Smooth muscle cell (in vitro differentiated cells): ENCODE data around the gene VNN1. TPM values are rescaled to one million over a fixed set of nuclear protein-coding genes. Genes with fewer than 3 reads are reported as not detected.

Experiments
- DNase-seq: peaks from one replicate; lab custom pipeline; 2025; ENCODE audit not compliant: unreplicated experiment; lab: John Stamatoyannopoulos, UW
- H2AFZ ChIP-seq: fragments of 200-600 bp; sonication (generic); 2 replicates; pipeline ENCODE4 v1.6.0; 2016; ENCODE audit warnings: antibody characterized with exemption, low read depth, mild to moderate bottlenecking
- H3F3A ChIP-seq: fragments of 200-600 bp; sonication (generic); 2 replicates; pipeline ENCODE4 v1.6.0; 2017; ENCODE audit warnings: antibody characterized with exemption, low read depth
- H3K27ac ChIP-seq: fragments of 200-600 bp; sonication (generic); 2 replicates; pipeline ENCODE4 v1.5.1; 2016; ENCODE audit warnings: low read depth, mild to moderate bottlenecking
- H3K27me3 ChIP-seq: fragments of 200-600 bp; sonication (generic); 2 replicates; pipeline ENCODE4 v1.6.1; 2016; ENCODE audit warnings: low read depth, mild to moderate bottlenecking
- H3K36me3 ChIP-seq: fragments of 200-600 bp; sonication (generic); 2 replicates; pipeline ENCODE4 v1.5.1; 2016; ENCODE audit warnings: low read depth
- H3K4me1 ChIP-seq: fragments of 200-600 bp; sonication (generic); 2 replicates; pipeline ENCODE4 v1.5.1; 2016; ENCODE audit warnings: low read depth
- H3K4me2 ChIP-seq: fragments of 200-600 bp; sonication (generic); 2 replicates; pipeline ENCODE4 v1.6.0; 2016; ENCODE audit warnings: mild to moderate bottlenecking
- H3K4me3 ChIP-seq: fragments of 200-600 bp; sonication (generic); 2 replicates; pipeline ENCODE4 v1.5.1; 2016; ENCODE audit warnings: mild to moderate bottlenecking
- H3K79me2 ChIP-seq: fragments of 200-600 bp; sonication (generic); 2 replicates; pipeline ENCODE4 v1.6.0; 2016; ENCODE audit warnings: low read depth, mild to moderate bottlenecking
- H3K9ac ChIP-seq: fragments of 200-600 bp; sonication (generic); 2 replicates; pipeline ENCODE4 v1.6.0; 2016; ENCODE audit warnings: low read depth
- H3K9me3 ChIP-seq: fragments of 200-600 bp; sonication (generic); replicated peaks from 2 replicates; pipeline ENCODE4 v1.5.1; 2016; ENCODE audit warnings: low read depth
- H4K20me1 ChIP-seq: fragments of 200-600 bp; sonication (generic); 2 replicates; pipeline ENCODE4 v1.6.0; 2016; ENCODE audit warnings: low read depth
- CTCF ChIP-seq: fragments of 200-600 bp; sonication (generic); IDR thresholded peaks from 2 replicates; pipeline ENCODE4 v1.5.1; 2017; ENCODE audit warnings: borderline replicate concordance, mild to moderate bottlenecking, antibody characterized with exemption; ENCODE audit not compliant: insufficient read depth, poor library complexity, severe bottlenecking
- WGBS: methylation state at CpG from one replicate; pipeline ENCODE4 v1.1.7; 2016; ENCODE audit warnings: low lambda C conversion rate; 5-methylcytosine and 5-hydroxymethylcytosine counted together
- polyA plus RNA-seq: library from polyadenylated mRNA; unstranded; fragments of >200 nt; fragmentation: Nextera tagmentation; extraction: Ambion mirVana; gene quantifications from 2 replicates; pipeline ENCODE4 v1.2.1, GENCODE V29; 2016
- total RNA-seq: library from RNA; depleted of rRNA; stranded (reverse); fragments of >200 nt; gene quantifications from 2 replicates; pipeline ENCODE4 v1.2.3, GENCODE V29; 2014

The VNN1 gene
- total and polyA plus RNA-seq, 2 experiments from 2014 or later = 0.22 to 0.99 TPM

- no peak overlapping the region for H3K4me2 ChIP-seq
- 82% methylated on average over 3 of the region's 3 CpGs for WGBS
- no peaks in the 10 kb centered on the region for H3K36me3 ChIP-seq
- DNase-seq = no peak
- H3K27ac ChIP-seq = no peak overlapping the region
- no peaks in the 10 kb centered on the region for H3K27me3 ChIP-seq
- no peaks in the 10 kb centered on the region for H3K9me3 ChIP-seq
- H3F3A ChIP-seq = no peaks in the 10 kb centered on the region
- no peak overlapping the region for H3K4me3 ChIP-seq
- H3K79me2 ChIP-seq = no peaks in the 10 kb centered on the region
- no peak overlapping the region for H3K9ac ChIP-seq
- H4K20me1 ChIP-seq = no peaks in the 10 kb centered on the region
- H3K4me1 ChIP-seq = no peaks in the 10 kb centered on the region
- no peak for TF ChIP-seq CTCF
- no peak overlapping the region for H2AFZ ChIP-seq
These were observed 38.9 kb downstream of the VNN1 start for GRCh38 chr6:132675002-132675401.

DNA sequence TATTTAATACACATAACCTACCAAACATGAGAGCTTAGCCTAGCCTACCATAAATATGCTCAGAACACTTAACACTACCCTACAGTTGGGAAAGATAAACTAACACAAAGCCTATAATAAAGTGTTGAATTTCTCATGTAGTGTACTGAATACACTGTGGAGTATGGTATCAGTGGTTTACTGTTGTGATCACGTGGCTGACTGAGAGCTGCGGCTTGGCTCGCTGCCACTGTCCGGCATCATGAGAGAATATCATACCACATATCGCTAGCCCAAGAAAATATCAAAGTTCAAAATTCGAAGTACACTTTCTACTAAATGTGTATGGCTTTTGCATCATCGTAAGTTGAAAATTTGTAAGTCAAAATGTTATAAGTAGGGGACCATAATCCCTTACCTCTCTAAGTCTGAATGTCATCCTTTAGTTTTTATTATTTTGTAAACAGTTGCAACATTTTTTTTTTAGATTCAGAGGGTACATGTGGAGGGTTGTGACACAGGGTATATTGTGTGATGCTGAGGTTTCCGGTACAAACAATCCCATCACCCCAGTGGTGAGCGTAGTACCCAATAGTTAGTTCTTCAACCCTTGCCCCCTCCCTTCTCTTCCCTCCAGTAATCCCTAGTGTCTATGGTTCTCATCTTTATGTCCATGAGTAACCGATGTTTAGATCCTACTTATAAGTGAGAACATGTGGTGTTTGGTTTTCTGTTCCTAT lies 40.3 kb downstream of the VNN1 start:
- H3K4me2 ChIP-seq = no peak overlapping the region
- WGBS = 86% methylated on average over 10 of the region's 10 CpGs

GRCh38 chr6:132671295-132671694 lies 42.6 kb downstream of the VNN1 start:
- Histone ChIP-seq H3K36me3 (no peaks in the 10 kb centered on the region), H3K4me1 (no peaks in the 10 kb centered on the region), H3K9me3 (no peaks in the 10 kb centered on the region), H3K9ac (no peak overlapping the region), H3K27ac (no peak overlapping the region), H3K4me2 (no peak overlapping the region), H3K4me3 (no peak overlapping the region), H3F3A (no peaks in the 10 kb centered on the region), H2AFZ (no peak overlapping the region), H3K27me3 (no peaks in the 10 kb centered on the region), H4K20me1 (no peaks in the 10 kb centered on the region), H3K79me2 (no peaks in the 10 kb centered on the region)
- TF ChIP-seq CTCF = no peak
- DNase-seq = no peak
- WGBS = 96% methylated on average over 1 of the region's 1 CpG

More for the DNA sequence above, 40.3 kb downstream of the VNN1 start:
- Histone ChIP-seq H3K9me3 (no peaks in the 10 kb centered on the region), H3K4me1 (no peaks in the 10 kb centered on the region), H3K27me3 (no peaks in the 10 kb centered on the region), H3F3A (no peaks in the 10 kb centered on the region), H3K27ac (no peak overlapping the region), H3K9ac (no peak overlapping the region), H3K36me3 (no peaks in the 10 kb centered on the region), H3K79me2 (no peaks in the 10 kb centered on the region), H3K4me3 (no peak overlapping the region), H2AFZ (no peak overlapping the region), H4K20me1 (no peaks in the 10 kb centered on the region)
- no peak for TF ChIP-seq CTCF
- DNase-seq = no peak
